H9 (cell line): Measurements from ENCODE around the gene PLCB1. TPM values are rescaled to one million over a fixed set of nuclear protein-coding genes. Genes with fewer than 3 reads are reported as not detected.

Source experiments
- DNase-seq: peaks from one replicate; pipeline ENCODE4 v3.0.0-alpha.2; 2017
- H2AFZ ChIP-seq: one replicate; pipeline ENCODE4 v1.6.1; 2013; ENCODE audit warnings: mild to moderate bottlenecking, low read length, control low read depth, moderate library complexity
- H2AK5ac ChIP-seq: 2 replicates; pipeline ENCODE4 v1.6.1; 2013; ENCODE audit warnings: low read length, control low read depth, mixed read lengths; ENCODE audit not compliant: insufficient read length
- H2BK120ac ChIP-seq: one replicate; pipeline ENCODE4 v1.6.1; 2013; ENCODE audit warnings: low read depth, mild to moderate bottlenecking, low read length, control low read depth, inconsistent platforms; ENCODE audit not compliant: poor library complexity, severe bottlenecking
- H2BK12ac ChIP-seq: 2 replicates; pipeline ENCODE4 v1.6.1; 2013; ENCODE audit warnings: low read length, control low read depth, mixed read lengths, low read depth; ENCODE audit not compliant: insufficient read length
- H2BK15ac ChIP-seq: 2 replicates; pipeline ENCODE4 v1.6.1; 2013; ENCODE audit warnings: low read depth, low read length, control low read depth
- H2BK20ac ChIP-seq: one replicate; pipeline ENCODE4 v1.6.1; 2013; ENCODE audit warnings: low read depth, mild to moderate bottlenecking, low read length, control low read depth, inconsistent platforms; ENCODE audit not compliant: poor library complexity, severe bottlenecking
- H2BK5ac ChIP-seq: 2 replicates; pipeline ENCODE4 v1.6.1; 2013; ENCODE audit warnings: low read length, control low read depth, mixed read lengths; ENCODE audit not compliant: insufficient read length
- H3K14ac ChIP-seq: 2 replicates; pipeline ENCODE4 v1.6.1; 2013; ENCODE audit warnings: low read length, control low read depth; ENCODE audit not compliant: insufficient read depth
- H3K18ac ChIP-seq: 2 replicates; pipeline ENCODE4 v1.6.1; 2013; ENCODE audit warnings: low read depth, mild to moderate bottlenecking, mixed read lengths, low read length, control low read depth; ENCODE audit not compliant: insufficient read length
- H3K23ac ChIP-seq: 2 replicates; pipeline ENCODE4 v1.6.1; 2013; ENCODE audit warnings: low read length, control low read depth, mixed read lengths, low read depth; ENCODE audit not compliant: insufficient read length
- H3K23me2 ChIP-seq: 2 replicates; pipeline ENCODE4 v1.6.1; 2013; ENCODE audit warnings: low read depth, mild to moderate bottlenecking, mixed read lengths, low read length, control low read depth; ENCODE audit not compliant: insufficient read length, poor library complexity, severe bottlenecking
- H3K27ac ChIP-seq: 2 replicates; pipeline ENCODE4 v1.5.1; 2013; ENCODE audit warnings: low read length, control low read depth, mixed read lengths, low read depth; ENCODE audit not compliant: insufficient read length
- H3K27me3 ChIP-seq: 2 replicates; pipeline ENCODE4 v1.6.1; 2013; ENCODE audit warnings: low read length, control low read depth, inconsistent platforms; ENCODE audit not compliant: insufficient read depth
- H3K4ac ChIP-seq: 2 replicates; pipeline ENCODE4 v1.6.1; 2013; ENCODE audit warnings: low read depth, mild to moderate bottlenecking, control low read depth, inconsistent platforms, low read length, moderate library complexity
- H3K4me1 ChIP-seq: 2 replicates; pipeline ENCODE4 v1.6.1; 2013; ENCODE audit warnings: low read length, control low read depth, inconsistent platforms; ENCODE audit not compliant: insufficient read depth
- H3K4me2 ChIP-seq: 2 replicates; pipeline ENCODE4 v1.6.1; 2013; ENCODE audit warnings: low read length, control low read depth, mixed read lengths; ENCODE audit not compliant: insufficient read length, insufficient read depth
- H3K56ac ChIP-seq: 2 replicates; pipeline ENCODE4 v1.6.1; 2013; ENCODE audit warnings: low read depth, mild to moderate bottlenecking, mixed read lengths, low read length, control low read depth; ENCODE audit not compliant: insufficient read length
- H3K79me1 ChIP-seq: 2 replicates; pipeline ENCODE4 v1.6.1; 2013; ENCODE audit warnings: low read depth, mild to moderate bottlenecking, moderate library complexity, low read length, control low read depth, inconsistent platforms; ENCODE audit not compliant: insufficient read depth, poor library complexity, severe bottlenecking
- H3K79me2 ChIP-seq: 2 replicates; pipeline ENCODE4 v1.6.1; 2013; ENCODE audit warnings: low read length, control low read depth, inconsistent platforms; ENCODE audit not compliant: insufficient read depth
- H3K9ac ChIP-seq: 2 replicates; pipeline ENCODE4 v1.6.1; 2013; ENCODE audit warnings: low read length, control low read depth, mixed read lengths; ENCODE audit not compliant: insufficient read length; ENCODE audit errors: extremely low read depth
- H3K9me3 ChIP-seq: one replicate; pipeline ENCODE4 v1.6.1; 2013; ENCODE audit warnings: low read depth, low read length, inconsistent platforms; ENCODE audit not compliant: control insufficient read depth
- H3T11ph ChIP-seq: one replicate; pipeline ENCODE4 v1.6.1; 2013; ENCODE audit warnings: mild to moderate bottlenecking, low read length, control low read depth, inconsistent platforms
- H4K20me1 ChIP-seq: one replicate; pipeline ENCODE4 v1.6.1; 2013; ENCODE audit not compliant: control insufficient read depth, insufficient read length, insufficient read depth
- H4K5ac ChIP-seq: 2 replicates; pipeline ENCODE4 v1.6.1; 2013; ENCODE audit warnings: low read depth, mild to moderate bottlenecking, mixed read lengths, low read length, control low read depth; ENCODE audit not compliant: insufficient read length
- H4K8ac ChIP-seq: replicated peaks from 2 replicates; pipeline ENCODE4 v1.6.1; 2013; ENCODE audit warnings: low read length, control low read depth, mixed read lengths, low read depth; ENCODE audit not compliant: insufficient read length
- H4K91ac ChIP-seq: 2 replicates; pipeline ENCODE4 v1.6.1; 2013; ENCODE audit warnings: low read depth, mild to moderate bottlenecking, moderate library complexity, mixed read lengths, low read length, control low read depth; ENCODE audit not compliant: insufficient read length
- H3K27ac Mint-ChIP-seq, 3 experiments: 2 replicates in 2 of 3; 3 replicates in 1 of 3; pipeline ENCODE4 v1.8.0; 2020 to 2021; ENCODE audit warnings: mixed read lengths in 3 of 3, mild to moderate bottlenecking in 1 of 3, moderate library complexity in 1 of 3
- H3K27me3 Mint-ChIP-seq: 2 replicates; pipeline ENCODE4 v1.8.0; 2021; ENCODE audit warnings: low read depth, mild to moderate bottlenecking, moderate library complexity, mixed read lengths
- H3K36me3 Mint-ChIP-seq, 3 experiments: 2 replicates in 2 of 3; 3 replicates in 1 of 3; pipeline ENCODE4 v1.8.0; 2020 to 2021; ENCODE audit warnings: low read depth in 3 of 3, mixed read lengths in 3 of 3; ENCODE audit not compliant: insufficient read depth in 1 of 3
- H3K4me1 Mint-ChIP-seq, 2 experiments: 2 replicates each; pipeline ENCODE4 v1.8.0; 2020; ENCODE audit warnings: mixed read lengths in 2 of 2
- H3K4me3 Mint-ChIP-seq, 2 experiments: 2 replicates in 1 of 2; 3 replicates in 1 of 2; pipeline ENCODE4 v1.8.0; 2020 to 2021; ENCODE audit warnings: mild to moderate bottlenecking in 2 of 2, mixed read lengths in 2 of 2, moderate library complexity in 1 of 2
- H3K9me3 Mint-ChIP-seq, 2 experiments: 2 replicates in 1 of 2; 3 replicates in 1 of 2; pipeline ENCODE4 v1.8.0; 2020; ENCODE audit warnings: mild to moderate bottlenecking in 2 of 2, mixed read lengths in 2 of 2, moderate library complexity in 1 of 2
- WGBS: extraction: QIAGEN DNeasy Blood & Tissue Kit; methylation state at CpG from one replicate; pipeline ENCODE4 v1.1.7; 2013; ENCODE audit warnings: missing lambda C conversion rate, low lambda C conversion rate, mixed read lengths; ENCODE audit not compliant: insufficient read length; ENCODE audit errors: extremely low coverage; 5-methylcytosine and 5-hydroxymethylcytosine counted together
- total RNA-seq: library from RNA; stranded (reverse); gene quantifications from 2 replicates; pipeline ENCODE4 v1.2.1, GENCODE V29; 2021
- TF ChIP-seq, protein P1 (sequence below): fragments of 200-600 bp; sonication (generic); conservative IDR thresholded peaks from 3 replicates; pipeline ENCODE4 v1.8.0; 2021; ENCODE audit warnings: antibody characterized with exemption, mild to moderate bottlenecking

PLCB1 gene
- total RNA-seq, 1 experiment from 2014 or later = 11.5 TPM

DNA sequence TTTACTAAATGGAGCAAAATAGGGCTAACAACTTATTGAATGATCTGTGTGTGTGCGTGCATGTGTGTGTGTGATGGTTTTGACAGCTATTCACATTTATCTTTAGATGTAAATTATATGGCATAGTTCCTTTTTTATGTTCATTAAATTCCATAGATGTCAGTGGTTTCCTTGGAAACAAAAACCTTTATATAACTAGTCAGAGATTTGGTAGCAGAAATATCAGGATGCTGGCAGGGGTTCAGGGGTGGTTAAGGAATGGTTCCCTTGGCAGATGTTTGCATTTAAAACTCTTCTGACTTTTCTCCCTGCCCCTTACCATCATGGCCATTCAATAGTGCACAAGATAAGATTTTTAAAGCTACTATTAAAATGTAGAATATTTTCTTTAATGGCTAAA lies 256.6 kb downstream of the PLCB1 start:
- WGBS = no CpG with 5 or more reads among the region's 1 CpG
- Histone ChIP-seq H3K23me2 (no peaks in the 10 kb centered on the region), H3K14ac (no peak overlapping the region), H3K27me3 (no peaks in the 10 kb centered on the region), H2AK5ac (no peak overlapping the region), H3K23ac (no peak overlapping the region), H2AFZ (no peak overlapping the region), H3K56ac (no peak overlapping the region), H3K18ac (no peak overlapping the region), H3K4ac (no peak overlapping the region), H4K8ac (no peak overlapping the region), H2BK120ac (no peak overlapping the region), H2BK12ac (no peak overlapping the region), H3K79me1 (no peaks in the 10 kb centered on the region), H2BK5ac (no peak overlapping the region), H3K79me2 (no peaks in the 10 kb centered on the region), H3K9me3 (no peaks in the 10 kb centered on the region), H2BK15ac (no peak overlapping the region), H3K4me1 (no peaks in the 10 kb centered on the region), H4K91ac (no peak overlapping the region), H4K20me1 (no peaks in the 10 kb centered on the region), H3K9ac (no peak overlapping the region), H4K5ac (no peak overlapping the region), H3K4me2 (no peak overlapping the region), H3T11ph (no peak overlapping the region), H3K27ac (no peak overlapping the region), H2BK20ac (no peak overlapping the region)
- Mint-ChIP-seq H3K27ac (no peak overlapping the region), H3K4me3 (no peak overlapping the region), H3K27me3 (no peaks in the 10 kb centered on the region; the same call in 1 of the 2 replicates), H3K36me3 (no peaks in the 10 kb centered on the region), H3K9me3 (peaks cover 0 to 4% of the 10 kb centered on the region in 2 experiments; a peak in 2 of 5 replicates), H3K4me1 (peaks cover 6 to 11% of the 10 kb centered on the region in 2 experiments; a peak in 3 of 4 replicates)
- no peak for DNase-seq
- TF ChIP-seq, protein P1, sequence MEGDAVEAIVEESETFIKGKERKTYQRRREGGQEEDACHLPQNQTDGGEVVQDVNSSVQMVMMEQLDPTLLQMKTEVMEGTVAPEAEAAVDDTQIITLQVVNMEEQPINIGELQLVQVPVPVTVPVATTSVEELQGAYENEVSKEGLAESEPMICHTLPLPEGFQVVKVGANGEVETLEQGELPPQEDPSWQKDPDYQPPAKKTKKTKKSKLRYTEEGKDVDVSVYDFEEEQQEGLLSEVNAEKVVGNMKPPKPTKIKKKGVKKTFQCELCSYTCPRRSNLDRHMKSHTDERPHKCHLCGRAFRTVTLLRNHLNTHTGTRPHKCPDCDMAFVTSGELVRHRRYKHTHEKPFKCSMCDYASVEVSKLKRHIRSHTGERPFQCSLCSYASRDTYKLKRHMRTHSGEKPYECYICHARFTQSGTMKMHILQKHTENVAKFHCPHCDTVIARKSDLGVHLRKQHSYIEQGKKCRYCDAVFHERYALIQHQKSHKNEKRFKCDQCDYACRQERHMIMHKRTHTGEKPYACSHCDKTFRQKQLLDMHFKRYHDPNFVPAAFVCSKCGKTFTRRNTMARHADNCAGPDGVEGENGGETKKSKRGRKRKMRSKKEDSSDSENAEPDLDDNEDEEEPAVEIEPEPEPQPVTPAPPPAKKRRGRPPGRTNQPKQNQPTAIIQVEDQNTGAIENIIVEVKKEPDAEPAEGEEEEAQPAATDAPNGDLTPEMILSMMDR = no peak
